Left ventricle myocardium inferior (tissue), 1 donor: Measurements from ENCODE around the gene FAM131B. TPM values are rescaled to one million over a fixed set of nuclear protein-coding genes. Genes with fewer than 3 reads are reported as not detected.
"Not testable (repeated sequence)": the region's sequence is repeated elsewhere in the genome, so short reads cannot be mapped to it uniquely, and the experiment has no call there.

Source experiments
- DNase-seq: peaks from one replicate; pipeline ENCODE4 v3.0.0-alpha.2; 2020
- H3K27ac ChIP-seq: fragments of 200-600 bp; replicated peaks from 2 replicates; pipeline ENCODE4 v1.8.0; 2021
- H3K27me3 ChIP-seq: fragments of 200-600 bp; 2 replicates; pipeline ENCODE4 v1.8.0; 2021; ENCODE audit warnings: low read depth
- H3K36me3 ChIP-seq: fragments of 200-600 bp; 2 replicates; pipeline ENCODE4 v1.8.0; 2021
- H3K4me1 ChIP-seq: fragments of 200-600 bp; 2 replicates; pipeline ENCODE4 v1.8.0; 2021
- H3K4me3 ChIP-seq: fragments of 200-600 bp; 2 replicates; pipeline ENCODE4 v1.8.0; 2021; ENCODE audit warnings: mild to moderate bottlenecking, moderate library complexity
- H3K9me3 ChIP-seq: fragments of 200-600 bp; replicated peaks from 2 replicates; pipeline ENCODE4 v1.8.0; 2021
- CTCF ChIP-seq: fragments of 200-600 bp; IDR thresholded peaks from 2 replicates; pipeline ENCODE4 v1.8.0; 2021; ENCODE audit warnings: antibody characterized with exemption, mild to moderate bottlenecking, borderline replicate concordance
- intact Hi-C: fragments of 100-400 bp; cut with micrococcal nuclease; formaldehyde crosslinking; loops from one replicate; pipeline ENCODE4 v1.11.0; 2022
- total RNA-seq: library from RNA; stranded (reverse); fragmentation: NEBNext Ultra II Directional; extraction: Animal tissue kit (Norgen Biotek cat#: 25700); gene quantifications from one replicate; pipeline ENCODE4 v1.2.1, GENCODE V29; 2021
- donor health status: DM: no; HTN: yes; CAD: no; lungs with severe emphysema.

Gene FAM131B
- total RNA-seq, 1 donor from 2014 or later: 0.47 TPM

- H3K36me3 ChIP-seq: peaks cover 41% of the 10 kb centered on the region
- H3K4me3 ChIP-seq: no peak overlapping the region
- TF ChIP-seq CTCF: no peak
- H3K27ac ChIP-seq: peak overlapping the region; percentile 93
- peaks cover 82% of the 10 kb centered on the region for H3K4me1 ChIP-seq
- DNase-seq: no peak
- intact Hi-C loops: no loop called here
- no peaks in the 10 kb centered on the region for H3K27me3 ChIP-seq
- no peaks in the 10 kb centered on the region for H3K9me3 ChIP-seq
Measured at GRCh38 chr7:143392875-143393266, 30.4 kb upstream of the FAM131B start.

GRCh38 chr7:143392427-143392826 lies 29.9 kb upstream of the FAM131B start:
- H3K4me3 ChIP-seq, intact Hi-C loops, DNase-seq, H3K27me3 ChIP-seq, H3K9me3 ChIP-seq: not testable (repeated sequence)
- Histone ChIP-seq H3K36me3 (peaks cover 45% of the 10 kb centered on the region), H3K27ac (peak overlapping the region; percentile 93), H3K4me1 (peaks cover 85% of the 10 kb centered on the region)

GRCh38 chr7:143391462-143392404 lies 29.2 kb upstream of the FAM131B start:
- Histone ChIP-seq H3K9me3 (no peaks in the 10 kb centered on the region), H3K4me1 (peaks cover 91% of the 10 kb centered on the region), H3K27ac (peak overlapping the region; percentile 93), H3K36me3 (peaks cover 51% of the 10 kb centered on the region), H3K27me3 (no peaks in the 10 kb centered on the region), H3K4me3 (peak overlapping the region; percentile 40)
- DNase-seq: peak; percentile 71
- intact Hi-C loops: no loop called here
- TF ChIP-seq CTCF: no peak

GRCh38 chr7:143390773-143391317 lies 28.3 kb upstream of the FAM131B start:
- H3K9me3 ChIP-seq: no peaks in the 10 kb centered on the region
- no peak for TF ChIP-seq CTCF
- no peak for DNase-seq
- no peaks in the 10 kb centered on the region for H3K27me3 ChIP-seq
- peak overlapping the region; percentile 40 for H3K4me3 ChIP-seq
- intact Hi-C loops: no loop called here
- peak overlapping the region; percentile 93 for H3K27ac ChIP-seq
- H3K36me3 ChIP-seq: peaks cover 51% of the 10 kb centered on the region
- peaks cover 91% of the 10 kb centered on the region for H3K4me1 ChIP-seq

- H3K27ac ChIP-seq: peak overlapping the region; percentile 93
- intact Hi-C loops: no loop called here
- peaks cover 91% of the 10 kb centered on the region for H3K4me1 ChIP-seq
Measured at GRCh38 chr7:143390104-143390772, 27.7 kb upstream of the FAM131B start.

More at GRCh38 chr7:143390104-143390772, 27.7 kb upstream of the FAM131B start:
- Histone ChIP-seq H3K27me3 (no peaks in the 10 kb centered on the region), H3K9me3 (no peaks in the 10 kb centered on the region), H3K4me3 (no peak overlapping the region), H3K36me3 (peaks cover 51% of the 10 kb centered on the region)
- TF ChIP-seq CTCF: no peak
- DNase-seq: no peak
